ENCODE data around the gene IP6K3. TPM values are rescaled to one million over a fixed set of nuclear protein-coding genes. Genes with fewer than 3 reads are reported as not detected.

The IP6K3 gene
- total and polyA plus RNA-seq, 4 donors, result 0.22 to 1.0 (median 0.43) TPM

- WGBS (ENCODE audit: insufficient coverage), result 11% methylated on average over 43 of the region's 47 CpGs
- DNase-seq (ENCODE audit: low read depth in 4 of 6, low spot score in 6 of 6), result peak in 4 of 6 donors; percentile 48 to 91 (median 70)
- Histone ChIP-seq H3K27ac (ENCODE audit: low read depth, low read length) (peak overlapping the region; percentile 78), H3K27me3 (ENCODE audit: control insufficient read depth, insufficient read depth, low read length) (no peaks in the 10 kb centered on the region), H3K4me3 (ENCODE audit: low read depth, low read length) (no peak overlapping the region), H3K4me1 (ENCODE audit: control insufficient read depth, insufficient read depth, low read length) (peaks cover 60% of the 10 kb centered on the region), H3K36me3 (ENCODE audit: control insufficient read depth, insufficient read depth, low read length) (peaks cover 50% of the 10 kb centered on the region), H3K9me3 (ENCODE audit: control insufficient read depth, insufficient read depth, low read length) (no peaks in the 10 kb centered on the region)
Measured at GRCh38 chr6:33771146-33772081, 24.7 kb upstream of the IP6K3 start.

- WGBS (ENCODE audit: insufficient coverage), result no CpG with 5 or more reads among the region's 3 CpGs
- no peak for DNase-seq (ENCODE audit: low read depth in 4 of 6, low spot score in 6 of 6)
- Histone ChIP-seq H3K36me3 (ENCODE audit: control insufficient read depth, insufficient read depth, low read length) (peaks cover 44% of the 10 kb centered on the region), H3K27ac (ENCODE audit: low read depth, low read length) (peak overlapping the region; percentile 78), H3K4me1 (ENCODE audit: control insufficient read depth, insufficient read depth, low read length) (peaks cover 59% of the 10 kb centered on the region), H3K4me3 (ENCODE audit: low read depth, low read length) (no peak overlapping the region), H3K9me3 (ENCODE audit: control insufficient read depth, insufficient read depth, low read length) (no peaks in the 10 kb centered on the region), H3K27me3 (ENCODE audit: control insufficient read depth, insufficient read depth, low read length) (no peaks in the 10 kb centered on the region)
Measured at GRCh38 chr6:33770833-33771145, 24.1 kb upstream of the IP6K3 start.

GRCh38 chr6:33770124-33770832 lies 23.6 kb upstream of the IP6K3 start:
- no peaks in the 10 kb centered on the region for H3K9me3 ChIP-seq (ENCODE audit: control insufficient read depth, insufficient read depth, low read length)
- H3K27ac ChIP-seq (ENCODE audit: low read depth, low read length), result peak overlapping the region; percentile 78
- H3K27me3 ChIP-seq (ENCODE audit: control insufficient read depth, insufficient read depth, low read length), result no peaks in the 10 kb centered on the region
- WGBS (ENCODE audit: insufficient coverage), result 30% methylated on average over 13 of the region's 14 CpGs
- DNase-seq (ENCODE audit: low read depth in 4 of 6, low spot score in 6 of 6), result peak in 2 of 6 donors; percentile 46 to 62
- no peak overlapping the region for H3K4me3 ChIP-seq (ENCODE audit: low read depth, low read length)
- peaks cover 57% of the 10 kb centered on the region for H3K4me1 ChIP-seq (ENCODE audit: control insufficient read depth, insufficient read depth, low read length)
- H3K36me3 ChIP-seq (ENCODE audit: control insufficient read depth, insufficient read depth, low read length), result peaks cover 39% of the 10 kb centered on the region

- no peaks in the 10 kb centered on the region for H3K9me3 ChIP-seq (ENCODE audit: control insufficient read depth, insufficient read depth, low read length)
- WGBS (ENCODE audit: insufficient coverage), result 83% methylated on average over 5 of the region's 10 CpGs
- no peak overlapping the region for H3K4me3 ChIP-seq (ENCODE audit: low read depth, low read length)
- peaks cover 57% of the 10 kb centered on the region for H3K4me1 ChIP-seq (ENCODE audit: control insufficient read depth, insufficient read depth, low read length)
- H3K27me3 ChIP-seq (ENCODE audit: control insufficient read depth, insufficient read depth, low read length), result no peaks in the 10 kb centered on the region
- DNase-seq (ENCODE audit: low read depth in 4 of 6, low spot score in 6 of 6), result no peak
- H3K36me3 ChIP-seq (ENCODE audit: control insufficient read depth, insufficient read depth, low read length), result peaks cover 29% of the 10 kb centered on the region
- H3K27ac ChIP-seq (ENCODE audit: low read depth, low read length), result no peak overlapping the region
Measured at GRCh38 chr6:33769248-33769821, 22.6 kb upstream of the IP6K3 start.

- Histone ChIP-seq H3K36me3 (ENCODE audit: control insufficient read depth, insufficient read depth, low read length) (peaks cover 25% of the 10 kb centered on the region), H3K27me3 (ENCODE audit: control insufficient read depth, insufficient read depth, low read length) (no peaks in the 10 kb centered on the region), H3K9me3 (ENCODE audit: control insufficient read depth, insufficient read depth, low read length) (no peaks in the 10 kb centered on the region), H3K4me3 (ENCODE audit: low read depth, low read length) (no peak overlapping the region), H3K27ac (ENCODE audit: low read depth, low read length) (no peak overlapping the region), H3K4me1 (ENCODE audit: control insufficient read depth, insufficient read depth, low read length) (peaks cover 54% of the 10 kb centered on the region)
- DNase-seq (ENCODE audit: low read depth in 4 of 6, low spot score in 6 of 6), result peak in 2 of 6 donors; percentile 77 to 87
- 8% methylated on average over 4 of the region's 7 CpGs for WGBS (ENCODE audit: insufficient coverage)
Measured at GRCh38 chr6:33768644-33769120, 22.0 kb upstream of the IP6K3 start.

- H3K4me3 ChIP-seq (ENCODE audit: low read depth, low read length), result no peak overlapping the region
- H3K9me3 ChIP-seq (ENCODE audit: control insufficient read depth, insufficient read depth, low read length), result no peaks in the 10 kb centered on the region
- H3K27ac ChIP-seq (ENCODE audit: low read depth, low read length), result no peak overlapping the region
- no peaks in the 10 kb centered on the region for H3K27me3 ChIP-seq (ENCODE audit: control insufficient read depth, insufficient read depth, low read length)
- no peak for DNase-seq (ENCODE audit: low read depth in 4 of 6, low spot score in 6 of 6)
- WGBS (ENCODE audit: insufficient coverage), result 67% methylated on average over 6 of the region's 11 CpGs
- H3K4me1 ChIP-seq (ENCODE audit: control insufficient read depth, insufficient read depth, low read length), result peaks cover 41% of the 10 kb centered on the region
- peaks cover 10% of the 10 kb centered on the region for H3K36me3 ChIP-seq (ENCODE audit: control insufficient read depth, insufficient read depth, low read length)
Measured at GRCh38 chr6:33766921-33767907, 20.5 kb upstream of the IP6K3 start.

GRCh38 chr6:33765368-33765767 lies 18.7 kb upstream of the IP6K3 start:
- 94% methylated on average over 8 of the region's 9 CpGs for WGBS (ENCODE audit: insufficient coverage)
- Histone ChIP-seq H3K4me1 (ENCODE audit: control insufficient read depth, insufficient read depth, low read length) (peaks cover 39% of the 10 kb centered on the region), H3K27me3 (ENCODE audit: control insufficient read depth, insufficient read depth, low read length) (no peaks in the 10 kb centered on the region), H3K4me3 (ENCODE audit: low read depth, low read length) (no peak overlapping the region), H3K36me3 (ENCODE audit: control insufficient read depth, insufficient read depth, low read length) (no peaks in the 10 kb centered on the region), H3K27ac (ENCODE audit: low read depth, low read length) (no peak overlapping the region), H3K9me3 (ENCODE audit: control insufficient read depth, insufficient read depth, low read length) (no peaks in the 10 kb centered on the region)
- DNase-seq (ENCODE audit: low read depth in 4 of 6, low spot score in 6 of 6), result no peak

- H3K9me3 ChIP-seq (ENCODE audit: control insufficient read depth, insufficient read depth, low read length), result no peaks in the 10 kb centered on the region
- WGBS (ENCODE audit: insufficient coverage), result 100% methylated on average over 1 of the region's 2 CpGs
- H3K27ac ChIP-seq (ENCODE audit: low read depth, low read length), result no peak overlapping the region
- no peak overlapping the region for H3K4me3 ChIP-seq (ENCODE audit: low read depth, low read length)
- H3K4me1 ChIP-seq (ENCODE audit: control insufficient read depth, insufficient read depth, low read length), result peaks cover 26% of the 10 kb centered on the region
- H3K27me3 ChIP-seq (ENCODE audit: control insufficient read depth, insufficient read depth, low read length), result no peaks in the 10 kb centered on the region
- DNase-seq (ENCODE audit: low read depth in 4 of 6, low spot score in 6 of 6), result no peak
- H3K36me3 ChIP-seq (ENCODE audit: control insufficient read depth, insufficient read depth, low read length), result no peaks in the 10 kb centered on the region
Measured at GRCh38 chr6:33764036-33764435, 17.3 kb upstream of the IP6K3 start.

GRCh38 chr6:33763483-33763882 lies 16.8 kb upstream of the IP6K3 start:
- peaks cover 20% of the 10 kb centered on the region for H3K4me1 ChIP-seq (ENCODE audit: control insufficient read depth, insufficient read depth, low read length)
- no peaks in the 10 kb centered on the region for H3K36me3 ChIP-seq (ENCODE audit: control insufficient read depth, insufficient read depth, low read length)
- 51% methylated on average over 5 of the region's 6 CpGs for WGBS (ENCODE audit: insufficient coverage)
- no peak overlapping the region for H3K4me3 ChIP-seq (ENCODE audit: low read depth, low read length)
- no peak for DNase-seq (ENCODE audit: low read depth in 4 of 6, low spot score in 6 of 6)
- no peak overlapping the region for H3K27ac ChIP-seq (ENCODE audit: low read depth, low read length)
- no peaks in the 10 kb centered on the region for H3K27me3 ChIP-seq (ENCODE audit: control insufficient read depth, insufficient read depth, low read length)
- H3K9me3 ChIP-seq (ENCODE audit: control insufficient read depth, insufficient read depth, low read length), result no peaks in the 10 kb centered on the region
